ENCODE data around the gene PCDH15. TPM values are rescaled to one million over a fixed set of nuclear protein-coding genes. Genes with fewer than 3 reads are reported as not detected.
"Not testable (repeated sequence)": the region's sequence is repeated elsewhere in the genome, so short reads cannot be mapped to it uniquely, and the experiment has no call there.

The PCDH15 gene
- total RNA-seq, 1 experiment from 2014 or later: 0.77 TPM

DNA sequence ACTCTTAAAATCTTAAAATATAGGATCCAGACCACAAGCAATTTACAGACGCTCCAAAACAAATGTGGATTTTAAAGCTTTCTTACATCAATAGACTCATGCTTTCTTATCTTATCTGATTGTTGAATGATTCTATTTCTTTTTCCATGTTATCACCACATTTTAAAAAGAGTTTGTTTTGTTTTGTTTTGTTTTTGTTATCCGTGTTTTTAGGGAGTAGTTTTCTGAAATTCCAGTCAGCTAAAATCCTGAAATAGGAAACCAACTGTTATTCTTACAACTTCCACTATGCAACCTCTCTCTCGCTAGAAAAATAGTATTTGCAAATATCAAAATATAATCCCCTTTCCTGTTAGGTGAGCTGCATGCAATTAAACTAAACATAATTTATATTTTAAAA lies 251.0 kb downstream of the PCDH15 start:
- H3K9me3 ChIP-seq (replicated peaks): no peaks in the 10 kb centered on the region
- no peaks in the 10 kb centered on the region for H3K4me1 ChIP-seq
- H3K27me3 ChIP-seq: no peaks in the 10 kb centered on the region
- no peak for DNase-seq
- H3K4me3 ChIP-seq: no peak overlapping the region
- no peaks in the 10 kb centered on the region for H3K36me3 ChIP-seq
- no peak overlapping the region for H3K27ac ChIP-seq

DNA sequence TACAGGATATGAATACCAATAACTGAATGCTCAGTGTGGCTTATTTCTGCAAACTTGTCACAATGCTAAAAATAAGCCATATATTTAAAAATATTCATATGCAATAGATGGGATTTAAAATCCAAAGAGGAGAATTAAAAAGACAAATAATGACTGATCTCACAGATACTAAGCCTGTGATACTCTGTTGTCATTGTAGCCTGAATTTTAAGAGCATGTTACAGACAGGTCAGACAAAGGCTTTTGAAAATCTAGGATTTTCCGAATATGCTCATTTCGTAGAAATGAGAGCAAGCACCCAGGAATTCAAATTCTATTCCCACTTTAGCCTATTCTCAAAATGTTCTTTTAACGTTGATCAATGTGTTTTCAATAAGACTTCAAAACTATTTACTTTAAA lies 269.7 kb downstream of the PCDH15 start:
- Histone ChIP-seq H3K4me3 (no peak overlapping the region), H3K36me3 (no peaks in the 10 kb centered on the region), H3K4me1 (no peaks in the 10 kb centered on the region), H3K9me3 (replicated peaks) (no peaks in the 10 kb centered on the region), H3K27ac (no peak overlapping the region), H3K27me3 (no peaks in the 10 kb centered on the region)
- DNase-seq: no peak

DNA sequence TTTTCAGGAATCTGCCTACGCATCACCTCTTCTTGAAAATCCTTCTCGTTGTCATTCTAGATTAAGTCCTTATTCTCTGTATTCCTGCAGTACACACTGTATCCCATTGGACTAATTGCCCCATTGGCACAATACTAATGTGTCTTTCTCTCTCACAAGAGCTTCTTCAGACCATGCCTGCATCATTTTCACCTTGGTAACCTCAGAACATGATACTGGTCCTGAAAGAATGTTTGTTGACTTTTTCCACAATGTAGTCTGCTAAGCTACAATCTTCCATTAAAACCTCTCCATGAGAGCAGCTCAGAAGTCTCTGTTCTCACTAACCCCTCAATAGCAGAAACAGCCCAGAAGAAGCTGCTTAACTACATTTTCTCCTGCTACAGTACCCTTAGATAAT lies 270.7 kb downstream of the PCDH15 start:
- H3K4me1 ChIP-seq: no peaks in the 10 kb centered on the region
- H3K9me3 ChIP-seq (replicated peaks): no peaks in the 10 kb centered on the region
- no peak overlapping the region for H3K4me3 ChIP-seq
- no peak overlapping the region for H3K27ac ChIP-seq
- no peaks in the 10 kb centered on the region for H3K27me3 ChIP-seq
- H3K36me3 ChIP-seq: no peaks in the 10 kb centered on the region
- DNase-seq: no peak

DNA sequence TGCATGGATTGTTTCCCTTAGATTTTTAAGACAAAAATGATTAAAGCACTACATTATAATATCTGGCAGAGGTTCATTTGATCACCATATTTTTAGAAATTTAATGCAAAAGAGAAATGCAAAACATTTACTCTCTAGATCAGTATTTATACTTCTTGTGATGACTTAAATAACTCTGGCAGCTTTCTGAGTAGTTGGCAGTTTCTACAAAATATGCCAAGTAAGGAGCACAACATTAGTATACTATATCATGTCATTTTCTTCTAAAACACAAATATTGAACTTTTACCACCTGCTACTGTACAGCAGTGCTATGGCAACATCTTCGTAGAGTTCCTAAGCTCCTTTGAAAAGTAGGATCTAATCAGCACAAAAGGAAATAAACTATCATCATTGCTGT lies 275.2 kb downstream of the PCDH15 start:
- Histone ChIP-seq H3K27ac (no peak overlapping the region), H3K4me1 (no peaks in the 10 kb centered on the region), H3K9me3 (replicated peaks) (no peaks in the 10 kb centered on the region), H3K4me3 (no peak overlapping the region), H3K27me3 (no peaks in the 10 kb centered on the region), H3K36me3 (no peaks in the 10 kb centered on the region)
- DNase-seq: no peak

DNA sequence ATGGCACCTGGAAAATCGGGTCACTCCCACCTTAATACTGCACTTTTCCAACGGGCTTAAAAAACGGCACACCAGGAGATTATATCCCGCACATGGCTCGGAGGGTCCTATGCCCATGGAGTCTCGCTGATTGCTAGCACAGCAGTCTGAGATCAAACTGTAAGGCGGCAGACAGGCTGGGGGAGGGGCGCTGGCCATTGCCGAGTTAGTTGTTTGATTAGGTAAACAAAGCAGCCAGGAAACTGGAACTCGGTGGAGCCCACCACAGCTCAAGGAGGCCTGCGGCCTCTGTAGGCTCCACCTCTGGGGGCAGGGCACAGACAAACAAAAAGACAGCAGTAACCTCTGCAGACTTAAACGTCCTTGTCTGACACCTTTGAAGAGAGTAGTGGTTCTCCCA lies 285.8 kb downstream of the PCDH15 start:
- H3K36me3 ChIP-seq; DNase-seq; H3K4me1 ChIP-seq; H3K9me3 ChIP-seq (replicated peaks); H3K27ac ChIP-seq; H3K4me3 ChIP-seq; H3K27me3 ChIP-seq: not testable (repeated sequence)

DNA sequence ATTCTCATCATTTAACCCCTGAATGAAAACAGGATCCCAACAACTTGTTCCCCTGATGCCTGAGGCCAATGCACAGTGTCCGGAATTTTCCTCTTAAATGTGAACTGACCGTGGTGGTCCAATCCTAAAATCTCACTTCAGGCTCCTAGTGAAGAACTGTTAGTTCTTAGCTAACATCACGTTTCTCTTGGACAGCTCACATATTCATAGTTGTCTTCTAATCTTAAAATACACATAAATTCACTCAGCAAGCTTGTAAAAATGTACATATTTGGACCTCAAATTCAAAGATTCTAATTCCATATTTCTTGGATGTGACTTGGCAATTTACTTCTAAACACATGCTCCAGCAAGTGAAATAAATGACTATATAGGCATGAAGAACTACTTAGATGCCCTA lies 297.2 kb downstream of the PCDH15 start:
- Histone ChIP-seq H3K36me3 (no peaks in the 10 kb centered on the region), H3K27ac (no peak overlapping the region), H3K27me3 (no peaks in the 10 kb centered on the region), H3K4me3 (no peak overlapping the region), H3K4me1 (no peaks in the 10 kb centered on the region), H3K9me3 (replicated peaks) (no peaks in the 10 kb centered on the region)
- DNase-seq: no peak

DNA sequence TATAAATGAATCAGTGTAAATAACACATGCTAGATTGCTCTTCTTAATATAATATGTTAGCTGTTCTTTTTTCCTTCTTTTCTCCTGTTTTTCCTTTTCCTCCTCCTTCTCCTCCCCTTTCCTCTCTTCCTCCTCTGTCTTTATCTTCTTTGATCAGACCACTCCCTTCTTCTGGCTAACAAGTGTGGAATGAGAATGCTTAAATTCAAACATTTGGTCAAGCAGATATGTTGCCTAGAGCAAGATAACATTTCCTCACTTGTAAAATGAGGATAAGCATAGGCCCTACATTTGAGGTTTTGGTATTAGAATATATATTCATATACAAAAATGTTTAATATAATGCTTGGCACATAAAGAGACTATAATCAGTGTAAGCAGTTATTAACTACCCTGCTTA lies 299.1 kb downstream of the PCDH15 start:
- Histone ChIP-seq H3K27ac (no peak overlapping the region), H3K4me3 (no peak overlapping the region), H3K27me3 (no peaks in the 10 kb centered on the region), H3K9me3 (replicated peaks) (no peaks in the 10 kb centered on the region), H3K36me3 (no peaks in the 10 kb centered on the region), H3K4me1 (no peaks in the 10 kb centered on the region)
- no peak for DNase-seq

DNA sequence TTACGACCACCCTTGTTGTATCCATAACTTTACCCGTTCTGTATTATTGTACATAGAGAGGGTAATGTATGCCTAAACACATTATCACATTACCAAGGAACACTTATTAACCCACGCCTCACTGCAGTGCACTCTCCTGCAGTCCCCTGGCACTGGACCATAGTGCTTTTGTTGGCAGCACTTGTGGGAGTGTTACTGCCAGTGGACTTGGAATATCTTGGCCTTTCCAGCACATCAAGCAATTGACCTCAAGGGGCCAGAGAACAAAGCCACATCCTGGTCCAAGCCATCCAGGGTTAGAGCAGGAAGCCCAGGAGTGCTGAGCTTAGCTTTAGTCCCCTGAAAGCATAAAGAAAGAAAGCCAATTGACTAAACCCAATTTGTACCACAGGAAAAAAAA lies 304.2 kb downstream of the PCDH15 start:
- Histone ChIP-seq H3K4me3 (no peak overlapping the region), H3K27ac (no peak overlapping the region), H3K36me3 (no peaks in the 10 kb centered on the region), H3K9me3 (replicated peaks) (no peaks in the 10 kb centered on the region), H3K4me1 (no peaks in the 10 kb centered on the region), H3K27me3 (no peaks in the 10 kb centered on the region)
- DNase-seq: no peak

DNA sequence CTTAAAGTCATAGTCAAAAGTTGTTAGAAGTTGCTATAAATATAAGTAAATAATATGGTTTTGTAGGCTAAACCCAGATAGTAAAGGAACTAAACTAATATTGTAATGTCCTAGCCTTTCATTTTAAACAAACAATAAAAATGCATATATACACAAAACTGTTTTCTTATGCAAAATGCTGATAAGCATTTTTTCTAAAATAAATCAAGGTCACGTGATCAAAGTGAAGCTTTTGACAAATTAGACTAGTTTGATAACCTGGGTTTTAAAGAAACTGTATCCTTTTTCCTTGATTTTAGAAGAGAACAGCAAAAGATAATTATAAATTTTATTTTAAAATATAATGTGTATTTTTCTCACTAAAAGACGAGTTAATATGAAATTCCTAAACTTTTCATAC lies 313.3 kb downstream of the PCDH15 start:
- Histone ChIP-seq H3K27me3 (no peaks in the 10 kb centered on the region), H3K27ac (no peak overlapping the region), H3K9me3 (replicated peaks) (no peaks in the 10 kb centered on the region), H3K4me1 (no peaks in the 10 kb centered on the region), H3K36me3 (no peaks in the 10 kb centered on the region), H3K4me3 (no peak overlapping the region)
- DNase-seq: no peak

DNA sequence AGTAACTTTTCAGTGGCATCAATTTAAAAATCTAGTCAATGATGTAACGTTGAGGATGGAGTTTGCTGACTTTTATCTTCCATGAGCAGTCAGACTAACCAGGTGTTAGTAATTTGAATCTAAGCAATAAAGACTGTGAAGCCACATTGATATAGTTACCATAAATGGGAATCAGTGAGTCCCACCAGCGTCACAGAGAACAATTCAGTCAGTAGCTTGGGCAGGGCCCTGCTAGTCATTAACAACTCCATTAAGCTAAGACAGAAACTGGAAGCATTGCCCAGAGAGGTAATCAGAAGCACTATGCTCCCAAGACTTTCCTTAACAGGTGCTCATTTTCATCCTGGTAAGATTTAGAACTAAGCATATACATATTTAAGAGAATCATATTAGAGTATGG lies 315.1 kb downstream of the PCDH15 start:
- Histone ChIP-seq H3K9me3 (replicated peaks) (no peaks in the 10 kb centered on the region), H3K4me1 (no peaks in the 10 kb centered on the region), H3K4me3 (no peak overlapping the region), H3K36me3 (no peaks in the 10 kb centered on the region), H3K27ac (no peak overlapping the region), H3K27me3 (no peaks in the 10 kb centered on the region)
- no peak for DNase-seq

DNA sequence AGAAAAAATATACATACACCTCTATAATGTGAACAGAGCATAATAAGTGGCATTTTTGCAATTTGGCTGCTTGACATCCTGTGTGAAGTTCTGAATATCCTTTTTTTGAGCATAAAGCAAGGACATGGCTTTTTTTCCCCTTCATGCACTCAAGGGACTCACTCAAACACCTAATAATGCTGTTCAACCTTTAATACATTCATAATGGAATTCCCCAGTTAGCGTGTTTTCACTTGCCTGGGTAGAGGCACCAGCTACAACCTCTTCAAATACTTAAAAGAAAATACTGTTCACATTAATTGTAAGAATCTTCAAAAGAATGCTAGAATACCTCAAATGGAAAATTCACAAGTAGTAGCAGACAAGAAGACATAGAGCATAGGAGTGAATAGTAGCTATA lies 316.8 kb downstream of the PCDH15 start:
- no peaks in the 10 kb centered on the region for H3K27me3 ChIP-seq
- no peaks in the 10 kb centered on the region for H3K9me3 ChIP-seq (replicated peaks)
- H3K27ac ChIP-seq: no peak overlapping the region
- no peak for DNase-seq
- H3K4me1 ChIP-seq: no peaks in the 10 kb centered on the region
- H3K4me3 ChIP-seq: no peak overlapping the region
- H3K36me3 ChIP-seq: no peaks in the 10 kb centered on the region

DNA sequence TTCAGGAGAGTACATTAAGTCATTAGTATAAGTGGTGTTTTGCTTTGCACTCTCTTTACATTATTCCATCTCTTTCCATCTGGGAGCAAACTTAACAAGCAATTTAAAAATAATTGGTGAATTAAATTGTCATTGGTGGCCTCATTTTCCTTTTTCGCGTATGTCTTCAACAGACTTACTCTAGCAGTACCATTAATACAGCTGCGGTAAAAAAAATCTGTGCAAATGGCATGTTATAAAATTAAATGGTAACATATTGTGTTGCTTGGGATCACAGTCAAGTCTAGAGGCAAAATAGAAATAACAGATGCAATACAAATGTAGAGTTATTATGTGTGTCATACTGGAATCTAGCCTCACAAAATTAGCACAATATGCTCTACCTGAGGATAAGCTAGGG lies 322.4 kb downstream of the PCDH15 start:
- Histone ChIP-seq H3K36me3 (no peaks in the 10 kb centered on the region), H3K27me3 (no peaks in the 10 kb centered on the region), H3K9me3 (replicated peaks) (no peaks in the 10 kb centered on the region), H3K27ac (no peak overlapping the region), H3K4me1 (no peaks in the 10 kb centered on the region), H3K4me3 (no peak overlapping the region)
- no peak for DNase-seq

DNA sequence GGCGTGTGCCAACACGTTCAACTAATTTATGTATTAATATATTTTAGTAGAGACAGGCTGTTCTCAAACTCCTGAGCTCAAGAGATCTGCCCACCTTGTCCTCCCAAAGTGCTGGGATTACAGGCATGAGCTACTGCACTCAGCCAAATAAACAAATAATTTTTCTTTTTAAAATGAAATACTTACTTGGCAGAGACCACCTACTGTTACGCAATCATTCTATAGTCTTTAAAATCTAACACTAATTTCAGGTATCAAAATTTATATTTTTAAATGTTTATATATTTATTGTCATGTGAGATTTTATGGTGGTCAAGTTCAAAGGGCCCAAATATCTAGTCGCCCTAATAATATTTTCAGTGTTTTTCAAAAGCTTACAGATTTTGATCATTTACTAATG lies 323.3 kb downstream of the PCDH15 start:
- no peaks in the 10 kb centered on the region for H3K4me1 ChIP-seq
- H3K9me3 ChIP-seq (replicated peaks): no peaks in the 10 kb centered on the region
- no peaks in the 10 kb centered on the region for H3K27me3 ChIP-seq

DNA sequence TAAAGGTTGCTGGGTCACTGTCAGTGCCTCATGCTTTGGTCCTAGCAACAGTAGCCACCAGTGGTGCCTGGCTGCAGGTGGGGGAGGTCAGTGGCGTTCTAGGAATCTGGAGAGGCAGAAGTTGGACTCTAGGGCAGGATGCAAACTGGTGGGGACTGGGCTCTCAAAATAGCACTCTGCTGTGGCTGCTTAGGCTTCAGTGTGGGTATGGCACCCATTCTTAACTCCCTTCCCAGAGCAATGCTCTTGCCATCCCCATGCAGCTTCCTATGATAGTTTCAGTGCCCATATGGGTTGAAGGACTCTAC lies 330.8 kb downstream of the PCDH15 start:
- no peaks in the 10 kb centered on the region for H3K9me3 ChIP-seq (replicated peaks)
- no peaks in the 10 kb centered on the region for H3K4me1 ChIP-seq
- H3K36me3 ChIP-seq: no peaks in the 10 kb centered on the region
- H3K27ac ChIP-seq: no peak overlapping the region
- no peaks in the 10 kb centered on the region for H3K27me3 ChIP-seq
- DNase-seq: no peak
- no peak overlapping the region for H3K4me3 ChIP-seq

More for the DNA sequence above, 323.3 kb downstream of the PCDH15 start:
- H3K27ac ChIP-seq: no peak overlapping the region
- no peak for DNase-seq
- H3K4me3 ChIP-seq: no peak overlapping the region
- no peaks in the 10 kb centered on the region for H3K36me3 ChIP-seq

DNA sequence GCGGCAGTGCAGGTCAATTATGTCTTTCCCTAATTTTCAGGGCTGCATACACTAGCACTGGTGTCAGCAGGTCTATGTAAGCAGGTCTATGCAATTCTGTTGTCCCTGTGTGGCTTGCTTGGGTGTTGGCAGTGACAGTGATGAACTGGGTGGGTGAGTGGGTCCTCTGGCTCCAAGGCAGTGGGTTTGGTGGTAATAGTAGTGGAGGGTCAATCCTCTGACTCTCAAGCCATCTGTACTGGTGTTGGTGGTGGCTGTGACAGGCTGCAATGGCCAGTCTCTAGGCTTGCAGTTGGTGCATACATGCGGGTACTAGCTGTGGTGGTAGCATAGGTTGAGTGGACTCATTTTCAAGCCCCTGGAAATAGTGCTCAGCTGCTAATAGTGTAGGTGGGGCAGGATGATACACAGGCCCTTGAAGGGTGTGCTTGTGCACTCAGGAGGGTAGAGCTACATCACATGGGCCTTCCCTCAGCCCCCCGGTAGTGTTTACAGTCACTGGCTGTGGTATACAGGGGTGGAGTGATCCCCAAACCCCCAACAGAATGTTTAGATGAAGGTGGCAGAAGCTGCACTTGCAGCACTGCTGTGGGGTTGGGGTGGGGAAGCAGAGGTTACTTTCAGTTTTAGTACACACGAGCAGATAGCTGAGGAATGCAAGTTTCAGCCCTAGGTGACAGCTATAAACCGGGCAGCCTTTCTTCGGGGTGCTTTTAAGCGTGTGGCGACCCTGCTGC lies 331.3 kb downstream of the PCDH15 start:
- Histone ChIP-seq H3K4me3 (no peak overlapping the region), H3K4me1 (no peaks in the 10 kb centered on the region), H3K9me3 (replicated peaks) (no peaks in the 10 kb centered on the region), H3K27me3 (no peaks in the 10 kb centered on the region), H3K36me3 (no peaks in the 10 kb centered on the region), H3K27ac (no peak overlapping the region)
- DNase-seq: no peak

DNA sequence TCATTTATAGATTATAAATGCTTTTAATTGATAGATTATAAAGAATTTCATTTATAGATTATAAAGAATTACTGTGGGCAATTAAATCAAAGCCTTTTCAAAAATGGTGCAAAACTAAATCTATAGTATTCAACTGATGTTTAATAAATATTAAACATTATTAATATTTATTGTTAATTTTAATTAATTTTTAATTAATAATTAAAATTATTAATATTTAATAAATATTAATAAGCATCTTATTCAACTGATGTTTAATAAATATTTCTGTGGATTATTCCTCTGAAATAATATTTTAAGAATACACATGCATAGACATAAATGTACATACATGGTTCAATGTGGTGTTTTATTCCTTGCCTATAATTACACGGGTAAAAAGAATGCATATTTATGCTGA lies 346.8 kb downstream of the PCDH15 start:
- H3K4me3 ChIP-seq: no peak overlapping the region
- no peaks in the 10 kb centered on the region for H3K4me1 ChIP-seq
- H3K27me3 ChIP-seq: no peaks in the 10 kb centered on the region
- DNase-seq: no peak
- H3K9me3 ChIP-seq (replicated peaks): no peaks in the 10 kb centered on the region
- no peak overlapping the region for H3K27ac ChIP-seq
- no peaks in the 10 kb centered on the region for H3K36me3 ChIP-seq

All from SJCRH30 (cell line).